H1 (cell line): ENCODE results near the gene VMP1. TPM values are rescaled to one million over a fixed set of nuclear protein-coding genes. Genes with fewer than 3 reads are reported as not detected.

Experiments
- CREB1 ChIP-seq: IDR thresholded peaks from 2 replicates; pipeline ENCODE4 v1.6.1; 2012; ENCODE audit warnings: inconsistent platforms
- polyA plus RNA-seq, 7 experiments: library from polyadenylated mRNA; depleted of rRNA in 3 of 7; stranded (reverse) in 5 of 7; unstranded in 2 of 7; fragments of >200 nt in 5 of 7; fragments of 200-250 nt in 2 of 7; gene quantifications; 1 replicate in 5 of 7; 2 replicates in 1 of 7; 4 replicates in 1 of 7; pipeline versions ENCODE4 v1.2.1 to v1.2.3, GENCODE V29; 2011 to 2013; ENCODE audit warnings: missing spikeins in 2 of 7, mixed read lengths in 2 of 7
- total RNA-seq: library from RNA; stranded (reverse); fragmentation: NEBNext Ultra II Directional; extraction: Animal tissue kit (Norgen Biotek cat#: 25700); gene quantifications from 2 replicates; pipeline ENCODE4 v1.2.1, GENCODE V29; 2021
- TF ChIP-seq, protein P1 (sequence below): fragments of 300-600 bp; sonication (generic); IDR thresholded peaks from 2 replicates; pipeline ENCODE4 v1.7.1; 2012; ENCODE audit warnings: low read length, moderate library complexity, mild to moderate bottlenecking, inconsistent platforms; ENCODE audit not compliant: insufficient replicate concordance

The VMP1 gene
- total and polyA plus RNA-seq, 2 of the 8 experiments (the other 6 are each of a cell fraction or from before 2014, with no cell fraction given) = 45.0 to 92.7 TPM

DNA sequence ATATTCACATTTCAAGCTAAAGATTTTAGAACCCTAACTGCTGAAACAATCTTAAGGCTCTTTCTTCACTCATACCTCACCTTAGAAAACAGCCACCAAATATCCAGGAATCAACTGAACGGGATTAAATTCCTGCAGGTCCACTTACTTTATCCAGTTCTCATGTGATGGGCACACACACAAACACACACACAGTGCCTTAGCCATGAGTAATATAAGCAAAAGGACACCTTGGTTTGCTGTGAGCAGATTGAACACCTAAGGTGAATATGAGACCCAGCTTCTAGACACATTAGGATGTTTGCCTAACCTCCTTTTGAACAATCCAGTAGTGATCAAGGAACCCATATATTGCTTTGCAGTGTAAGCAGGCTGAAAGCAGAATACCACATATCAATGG, 103.8 kb downstream of the VMP1 start (continued):
- TF ChIP-seq, protein P1, sequence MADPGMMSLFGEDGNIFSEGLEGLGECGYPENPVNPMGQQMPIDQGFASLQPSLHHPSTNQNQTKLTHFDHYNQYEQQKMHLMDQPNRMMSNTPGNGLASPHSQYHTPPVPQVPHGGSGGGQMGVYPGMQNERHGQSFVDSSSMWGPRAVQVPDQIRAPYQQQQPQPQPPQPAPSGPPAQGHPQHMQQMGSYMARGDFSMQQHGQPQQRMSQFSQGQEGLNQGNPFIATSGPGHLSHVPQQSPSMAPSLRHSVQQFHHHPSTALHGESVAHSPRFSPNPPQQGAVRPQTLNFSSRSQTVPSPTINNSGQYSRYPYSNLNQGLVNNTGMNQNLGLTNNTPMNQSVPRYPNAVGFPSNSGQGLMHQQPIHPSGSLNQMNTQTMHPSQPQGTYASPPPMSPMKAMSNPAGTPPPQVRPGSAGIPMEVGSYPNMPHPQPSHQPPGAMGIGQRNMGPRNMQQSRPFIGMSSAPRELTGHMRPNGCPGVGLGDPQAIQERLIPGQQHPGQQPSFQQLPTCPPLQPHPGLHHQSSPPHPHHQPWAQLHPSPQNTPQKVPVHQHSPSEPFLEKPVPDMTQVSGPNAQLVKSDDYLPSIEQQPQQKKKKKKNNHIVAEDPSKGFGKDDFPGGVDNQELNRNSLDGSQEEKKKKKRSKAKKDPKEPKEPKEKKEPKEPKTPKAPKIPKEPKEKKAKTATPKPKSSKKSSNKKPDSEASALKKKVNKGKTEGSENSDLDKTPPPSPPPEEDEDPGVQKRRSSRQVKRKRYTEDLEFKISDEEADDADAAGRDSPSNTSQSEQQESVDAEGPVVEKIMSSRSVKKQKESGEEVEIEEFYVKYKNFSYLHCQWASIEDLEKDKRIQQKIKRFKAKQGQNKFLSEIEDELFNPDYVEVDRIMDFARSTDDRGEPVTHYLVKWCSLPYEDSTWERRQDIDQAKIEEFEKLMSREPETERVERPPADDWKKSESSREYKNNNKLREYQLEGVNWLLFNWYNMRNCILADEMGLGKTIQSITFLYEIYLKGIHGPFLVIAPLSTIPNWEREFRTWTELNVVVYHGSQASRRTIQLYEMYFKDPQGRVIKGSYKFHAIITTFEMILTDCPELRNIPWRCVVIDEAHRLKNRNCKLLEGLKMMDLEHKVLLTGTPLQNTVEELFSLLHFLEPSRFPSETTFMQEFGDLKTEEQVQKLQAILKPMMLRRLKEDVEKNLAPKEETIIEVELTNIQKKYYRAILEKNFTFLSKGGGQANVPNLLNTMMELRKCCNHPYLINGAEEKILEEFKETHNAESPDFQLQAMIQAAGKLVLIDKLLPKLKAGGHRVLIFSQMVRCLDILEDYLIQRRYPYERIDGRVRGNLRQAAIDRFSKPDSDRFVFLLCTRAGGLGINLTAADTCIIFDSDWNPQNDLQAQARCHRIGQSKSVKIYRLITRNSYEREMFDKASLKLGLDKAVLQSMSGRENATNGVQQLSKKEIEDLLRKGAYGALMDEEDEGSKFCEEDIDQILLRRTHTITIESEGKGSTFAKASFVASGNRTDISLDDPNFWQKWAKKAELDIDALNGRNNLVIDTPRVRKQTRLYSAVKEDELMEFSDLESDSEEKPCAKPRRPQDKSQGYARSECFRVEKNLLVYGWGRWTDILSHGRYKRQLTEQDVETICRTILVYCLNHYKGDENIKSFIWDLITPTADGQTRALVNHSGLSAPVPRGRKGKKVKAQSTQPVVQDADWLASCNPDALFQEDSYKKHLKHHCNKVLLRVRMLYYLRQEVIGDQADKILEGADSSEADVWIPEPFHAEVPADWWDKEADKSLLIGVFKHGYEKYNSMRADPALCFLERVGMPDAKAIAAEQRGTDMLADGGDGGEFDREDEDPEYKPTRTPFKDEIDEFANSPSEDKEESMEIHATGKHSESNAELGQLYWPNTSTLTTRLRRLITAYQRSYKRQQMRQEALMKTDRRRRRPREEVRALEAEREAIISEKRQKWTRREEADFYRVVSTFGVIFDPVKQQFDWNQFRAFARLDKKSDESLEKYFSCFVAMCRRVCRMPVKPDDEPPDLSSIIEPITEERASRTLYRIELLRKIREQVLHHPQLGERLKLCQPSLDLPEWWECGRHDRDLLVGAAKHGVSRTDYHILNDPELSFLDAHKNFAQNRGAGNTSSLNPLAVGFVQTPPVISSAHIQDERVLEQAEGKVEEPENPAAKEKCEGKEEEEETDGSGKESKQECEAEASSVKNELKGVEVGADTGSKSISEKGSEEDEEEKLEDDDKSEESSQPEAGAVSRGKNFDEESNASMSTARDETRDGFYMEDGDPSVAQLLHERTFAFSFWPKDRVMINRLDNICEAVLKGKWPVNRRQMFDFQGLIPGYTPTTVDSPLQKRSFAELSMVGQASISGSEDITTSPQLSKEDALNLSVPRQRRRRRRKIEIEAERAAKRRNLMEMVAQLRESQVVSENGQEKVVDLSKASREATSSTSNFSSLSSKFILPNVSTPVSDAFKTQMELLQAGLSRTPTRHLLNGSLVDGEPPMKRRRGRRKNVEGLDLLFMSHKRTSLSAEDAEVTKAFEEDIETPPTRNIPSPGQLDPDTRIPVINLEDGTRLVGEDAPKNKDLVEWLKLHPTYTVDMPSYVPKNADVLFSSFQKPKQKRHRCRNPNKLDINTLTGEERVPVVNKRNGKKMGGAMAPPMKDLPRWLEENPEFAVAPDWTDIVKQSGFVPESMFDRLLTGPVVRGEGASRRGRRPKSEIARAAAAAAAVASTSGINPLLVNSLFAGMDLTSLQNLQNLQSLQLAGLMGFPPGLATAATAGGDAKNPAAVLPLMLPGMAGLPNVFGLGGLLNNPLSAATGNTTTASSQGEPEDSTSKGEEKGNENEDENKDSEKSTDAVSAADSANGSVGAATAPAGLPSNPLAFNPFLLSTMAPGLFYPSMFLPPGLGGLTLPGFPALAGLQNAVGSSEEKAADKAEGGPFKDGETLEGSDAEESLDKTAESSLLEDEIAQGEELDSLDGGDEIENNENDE = no peak
- no peak for TF ChIP-seq CREB1
